GM18502 (cell line): ENCODE measurements around the gene ITGB8.

Experiments
- ATAC-seq: cut with Tn5 transposase; IDR thresholded peaks from one replicate; pipeline ENCODE4 v1.9.1; 2021; ENCODE audit warnings: mild to moderate bottlenecking; ENCODE audit not compliant: unreplicated experiment, poor library complexity

ITGB8 gene

GRCh38 chr7:20408467-20408826, 77.7 kb downstream of the ITGB8 start:
- no peak for ATAC-seq

- ATAC-seq = no peak
Measured at GRCh38 chr7:20409961-20410360, 79.3 kb downstream of the ITGB8 start.

DNA sequence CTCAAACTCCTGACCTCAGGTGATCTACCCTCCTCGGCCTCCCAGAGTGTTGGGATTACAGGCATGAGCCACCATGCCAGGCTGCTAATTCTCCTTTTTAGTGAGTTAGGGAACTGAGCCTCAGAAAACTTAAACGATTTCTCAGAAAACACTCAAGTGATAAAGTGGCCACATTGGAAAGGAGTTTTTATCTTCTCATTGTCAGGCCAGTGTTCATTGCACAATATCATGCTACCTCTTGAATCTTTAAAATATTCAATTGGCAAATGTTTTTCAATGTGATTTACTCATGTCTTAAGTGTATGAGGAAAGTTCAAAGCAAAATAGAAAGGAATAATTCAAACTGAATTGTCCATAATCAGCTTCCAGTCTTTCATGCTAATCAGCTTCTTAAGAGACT, 80.7 kb downstream of the ITGB8 start:
- ATAC-seq = no peak

DNA sequence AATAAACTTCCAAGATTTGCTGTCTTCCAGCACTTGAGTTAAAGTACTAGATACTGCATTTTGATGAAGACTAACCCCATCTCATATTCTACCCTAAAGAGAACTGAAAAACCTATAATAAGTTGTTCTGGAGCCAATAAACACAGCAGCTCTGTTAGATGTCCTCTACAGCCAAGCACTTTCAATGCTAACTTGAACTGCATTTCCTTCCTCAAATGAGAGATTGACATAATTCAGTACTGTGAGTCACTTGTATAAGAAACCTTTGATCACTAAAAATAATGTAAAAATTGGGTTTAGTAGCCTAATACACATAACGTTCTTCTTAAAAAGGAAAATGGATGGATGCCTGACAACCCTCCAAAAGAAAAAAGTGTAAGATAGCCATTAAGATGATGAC, 81.3 kb downstream of the ITGB8 start:
- ATAC-seq = no peak

- ATAC-seq = no peak
Measured at GRCh38 chr7:20417260-20417659, 86.6 kb downstream of the ITGB8 start.

DNA sequence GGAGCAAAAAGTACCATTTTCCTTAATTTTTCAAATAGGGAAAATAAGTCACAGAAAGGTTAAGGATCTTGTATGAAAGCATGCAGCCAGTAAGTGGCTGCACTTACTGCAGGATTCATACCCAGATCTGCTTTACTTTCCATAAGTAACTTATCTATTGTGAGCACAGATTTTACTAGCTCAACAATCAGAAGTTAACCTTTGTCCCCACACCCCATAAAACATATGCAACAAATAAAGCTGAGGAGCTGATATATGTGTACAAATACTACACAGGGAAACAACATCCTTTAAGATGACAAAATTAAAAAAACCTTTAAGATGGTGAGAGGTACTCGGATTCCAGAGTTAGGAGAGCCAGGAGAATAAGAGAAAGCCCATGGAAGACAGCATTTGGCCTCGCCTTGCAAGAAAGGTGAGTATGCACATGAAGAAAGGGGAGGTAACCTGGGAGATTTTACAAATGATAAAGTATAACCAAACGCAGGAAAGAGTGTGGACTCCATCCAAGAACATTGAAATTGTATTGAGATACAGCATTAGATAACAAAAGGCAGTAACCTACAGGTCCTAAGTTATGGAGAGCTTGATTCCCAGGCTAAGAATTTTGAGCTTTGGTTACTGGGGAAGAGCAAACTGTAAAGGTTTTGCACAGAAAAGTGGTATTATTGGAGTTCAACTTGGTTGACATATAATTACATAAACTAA, 87.1 kb downstream of the ITGB8 start:
- no peak for ATAC-seq

- ATAC-seq = no peak
Measured at GRCh38 chr7:20424500-20424899, 93.8 kb downstream of the ITGB8 start.

GRCh38 chr7:20430664-20431063, 100.0 kb downstream of the ITGB8 start:
- ATAC-seq = no peak

DNA sequence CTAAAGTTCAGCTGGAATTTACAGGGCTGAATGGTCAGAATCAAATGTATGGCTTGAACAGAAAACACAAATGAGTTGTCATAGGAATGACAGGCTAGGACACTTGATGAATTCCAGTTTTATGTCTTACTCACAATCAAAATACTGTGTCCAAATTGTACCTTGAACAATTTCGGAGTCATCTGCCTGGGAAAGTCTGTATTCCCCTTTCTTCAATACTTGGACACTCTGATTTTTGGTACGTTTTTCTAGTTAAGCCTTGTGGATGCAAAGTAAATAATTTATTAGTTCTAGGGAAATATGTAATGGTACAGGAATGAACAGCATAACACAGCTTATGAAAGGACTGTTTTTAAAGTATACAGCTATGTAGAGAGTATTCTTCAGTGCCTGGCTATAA, 100.4 kb downstream of the ITGB8 start:
- no peak for ATAC-seq

- ATAC-seq = no peak
Measured at GRCh38 chr7:20432071-20432470, 101.4 kb downstream of the ITGB8 start.

GRCh38 chr7:20435305-20435704, 104.6 kb downstream of the ITGB8 start:
- no peak for ATAC-seq

GRCh38 chr7:20438248-20438647, 107.5 kb downstream of the ITGB8 start:
- ATAC-seq = peak; percentile 27

- peak; percentile 92 for ATAC-seq
Measured at GRCh38 chr7:20438694-20439376, 108.1 kb downstream of the ITGB8 start.

GRCh38 chr7:20439416-20440185, 108.9 kb downstream of the ITGB8 start:
- ATAC-seq = no peak

DNA sequence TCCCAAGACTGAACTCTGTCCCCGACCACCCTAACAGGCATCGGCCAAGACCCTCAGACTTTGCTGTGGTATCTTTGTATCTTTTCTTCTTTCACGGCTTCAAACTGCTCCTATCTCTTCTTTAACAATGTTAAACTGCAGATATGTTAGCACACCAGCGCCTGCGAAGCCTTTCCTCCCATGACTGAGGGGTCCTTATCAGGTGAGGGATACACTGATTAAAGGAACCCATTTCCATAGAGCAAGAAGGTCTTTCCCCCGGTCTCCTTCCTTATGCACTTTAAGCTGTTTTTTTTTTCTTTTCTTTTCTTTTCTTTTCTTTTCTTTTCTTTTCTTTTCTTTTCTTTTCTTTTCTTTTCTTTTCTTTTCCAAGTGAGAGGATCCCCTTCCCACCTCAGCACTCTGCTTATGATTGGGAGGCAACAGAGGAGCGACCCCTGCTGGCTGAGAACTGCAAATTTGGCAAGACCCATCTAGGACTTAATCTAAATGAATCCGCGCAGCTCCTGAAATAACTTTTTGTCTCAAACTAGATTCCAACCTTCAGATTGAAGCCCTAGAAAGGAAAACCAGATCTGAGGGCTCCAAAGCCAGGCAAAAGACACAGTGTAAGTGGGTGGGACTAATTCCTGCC, 109.9 kb downstream of the ITGB8 start:
- ATAC-seq = no peak

DNA sequence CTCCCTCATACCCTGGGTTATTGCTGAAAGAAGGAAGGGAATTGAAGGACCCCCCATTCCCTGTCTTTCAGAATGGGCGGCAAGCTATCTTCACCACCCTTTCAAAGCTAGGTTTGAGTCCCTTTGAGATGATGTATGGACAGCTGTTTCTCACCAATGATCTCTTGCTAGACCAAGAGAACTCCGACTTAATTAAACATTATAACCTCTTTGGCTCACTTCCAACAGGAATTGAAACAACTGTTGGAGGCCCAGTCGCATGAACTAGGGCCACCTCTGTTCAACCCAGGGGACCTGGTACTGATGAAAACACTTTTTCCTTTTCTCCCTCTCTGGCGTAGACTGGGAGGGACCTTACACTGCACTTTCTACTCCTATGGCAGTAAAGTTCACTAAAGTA, 110.6 kb downstream of the ITGB8 start:
- no peak for ATAC-seq

DNA sequence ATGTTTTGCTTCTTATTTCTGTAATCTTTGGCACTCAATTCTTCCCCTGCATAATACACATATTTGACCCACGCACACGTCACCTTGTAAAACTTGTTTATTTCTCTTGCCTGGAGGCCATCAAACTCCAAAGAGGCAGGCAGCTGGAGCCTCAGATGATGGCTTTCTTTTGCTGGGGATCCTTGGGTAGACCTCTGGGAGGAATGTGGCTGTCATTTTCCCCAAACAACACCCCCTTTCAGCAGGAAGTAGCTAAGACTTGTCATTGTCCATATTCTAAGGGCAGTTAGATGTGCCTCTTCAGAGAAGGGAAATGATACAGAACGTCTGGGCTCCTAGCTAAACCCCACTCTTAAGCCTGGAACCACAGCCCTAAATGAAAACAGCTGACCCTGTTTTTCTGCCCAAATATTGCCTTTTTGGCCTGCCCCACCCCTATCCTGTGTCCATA, 111.3 kb downstream of the ITGB8 start:
- no peak for ATAC-seq

- no peak for ATAC-seq
Measured at GRCh38 chr7:20442951-20443350, 112.3 kb downstream of the ITGB8 start.

- no peak for ATAC-seq
Measured at GRCh38 chr7:20444030-20444800, 113.5 kb downstream of the ITGB8 start.

- ATAC-seq = peak; percentile 83
Measured at GRCh38 chr7:20447021-20447650, 116.4 kb downstream of the ITGB8 start.
